LNCaP clone FGC (cell line): ENCODE data around the gene FZR1.

Experiments used
- DNase-seq: peaks from one replicate; pipeline ENCODE4 v3.0.0-alpha.2; 2011; ENCODE audit warnings: low read depth
- H3K4me3 ChIP-seq: 2 replicates; pipeline ENCODE4 v1.5.1; 2011; ENCODE audit warnings: mild to moderate bottlenecking, low read depth, low read length, control low read depth
- CTCF ChIP-seq: IDR thresholded peaks from 2 replicates; pipeline ENCODE4 v1.5.1; 2012; ENCODE audit warnings: mild to moderate bottlenecking; ENCODE audit not compliant: control insufficient read depth, insufficient read depth; ENCODE audit errors: extremely low read depth

FZR1 gene

DNA sequence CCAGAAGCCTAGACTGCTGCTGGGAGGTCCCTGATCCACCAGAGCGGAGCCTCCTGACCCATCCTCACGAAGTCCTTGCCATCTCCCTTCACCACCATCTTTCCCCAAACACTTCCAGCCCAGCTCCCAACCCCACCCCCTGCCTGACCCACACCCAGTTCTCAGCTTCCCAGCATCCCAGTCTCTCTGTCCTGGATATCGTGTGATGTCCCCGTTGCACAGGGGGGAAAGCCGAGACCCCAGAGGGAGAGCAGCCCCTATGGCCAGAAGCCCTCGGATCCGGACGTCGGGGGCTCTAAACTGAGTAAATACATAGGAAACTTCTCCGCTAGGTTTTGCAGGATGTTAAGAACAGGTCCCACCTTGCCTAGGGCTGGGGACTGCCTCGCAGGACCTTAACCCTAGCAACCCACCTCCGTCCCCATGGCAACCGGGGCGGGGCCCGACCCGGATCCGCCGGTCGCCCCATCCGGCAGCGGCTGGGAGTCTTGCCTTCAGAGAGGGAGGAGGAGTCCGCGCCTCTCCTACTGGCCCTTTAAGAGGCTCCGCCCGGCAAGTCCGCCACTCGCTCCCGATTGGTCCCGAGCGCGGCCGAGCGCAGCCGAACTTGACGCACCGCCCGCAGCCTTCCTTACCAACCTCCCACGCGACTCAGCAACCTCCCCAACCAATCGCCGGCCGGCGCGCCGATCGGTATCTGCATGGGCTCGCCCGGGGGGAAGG, 66.2 kb downstream of the FZR1 start:
- H3K4me3 ChIP-seq, result peak overlapping the region; percentile 62
- TF ChIP-seq CTCF, result no peak
- peak; percentile 99 for DNase-seq

- no peak for TF ChIP-seq CTCF
- H3K4me3 ChIP-seq, result peak within 1 kb of the TSS; percentile 99
- DNase-seq, result no peak
Measured at GRCh38 chr19:3572855-3573161, 66.7 kb downstream of the FZR1 start, which contains the start of gene HMG20B. Gene HMG20B (plus strand): TSS chr19:3572944. CDS start chr19:3573310, 366 bp downstream.

DNA sequence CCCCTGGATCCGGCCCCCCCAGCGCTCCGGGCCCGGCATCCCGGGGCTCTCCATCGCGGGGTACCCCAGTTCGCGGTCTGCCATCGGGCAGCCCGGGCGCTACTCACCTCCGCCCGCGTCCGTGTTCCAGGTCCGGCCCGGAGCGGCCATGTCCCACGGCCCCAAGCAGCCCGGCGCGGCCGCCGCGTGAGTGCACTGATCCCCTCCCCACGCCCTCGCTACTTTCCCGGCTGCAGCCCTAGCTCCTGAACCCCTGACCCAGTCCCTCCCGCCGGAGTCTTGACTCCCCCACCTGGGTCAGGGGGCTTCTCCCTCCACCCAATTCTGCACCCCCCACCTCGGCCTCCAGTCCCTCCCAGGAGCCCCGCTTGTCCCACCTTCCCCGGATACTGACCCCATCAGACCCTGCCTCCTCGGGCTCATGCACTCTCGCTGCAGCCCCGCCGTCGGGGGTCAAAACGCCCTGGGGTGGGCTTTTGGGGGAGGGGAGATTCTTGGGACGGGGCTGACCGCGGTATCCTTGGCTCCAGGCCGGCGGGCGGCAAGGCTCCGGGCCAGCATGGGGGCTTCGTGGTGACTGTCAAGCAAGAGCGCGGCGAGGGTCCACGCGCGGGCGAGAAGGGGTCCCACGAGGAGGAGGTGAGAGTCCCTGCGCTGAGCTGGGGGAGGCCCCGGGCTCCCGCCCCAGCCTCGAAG, 67.2 kb downstream of the FZR1 start:
- no peak for TF ChIP-seq CTCF
- H3K4me3 ChIP-seq, result peak overlapping the region; percentile 99
- no peak for DNase-seq

GRCh38 chr19:3573858-3574637, 67.9 kb downstream of the FZR1 start:
- no peak for TF ChIP-seq CTCF
- DNase-seq, result peak; percentile 89
- H3K4me3 ChIP-seq, result peak overlapping the region; percentile 99

DNA sequence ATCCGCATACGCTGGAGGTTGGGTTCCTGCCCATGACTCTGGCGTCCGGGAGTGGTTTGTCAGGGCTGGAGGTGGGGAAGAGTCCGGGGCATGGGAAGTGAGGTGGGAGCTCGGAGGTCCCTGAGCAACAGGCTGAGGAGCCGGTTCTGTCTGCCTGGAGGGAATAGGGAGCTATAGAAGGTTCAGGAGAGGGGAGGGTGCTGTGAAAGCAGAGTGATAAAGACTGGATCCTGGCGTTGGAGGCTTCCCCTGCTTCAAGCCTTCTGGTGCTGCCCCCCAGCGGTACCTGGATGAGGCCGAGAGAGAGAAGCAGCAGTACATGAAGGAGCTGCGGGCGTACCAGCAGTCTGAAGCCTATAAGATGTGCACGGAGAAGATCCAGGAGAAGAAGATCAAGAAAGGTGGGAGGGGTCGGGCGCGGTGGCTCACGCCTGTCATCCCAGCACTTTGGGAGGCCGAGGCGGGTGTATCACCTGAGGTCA, 69.2 kb downstream of the FZR1 start:
- no peak for TF ChIP-seq CTCF
- DNase-seq, result no peak
- H3K4me3 ChIP-seq, result no peak overlapping the region

DNA sequence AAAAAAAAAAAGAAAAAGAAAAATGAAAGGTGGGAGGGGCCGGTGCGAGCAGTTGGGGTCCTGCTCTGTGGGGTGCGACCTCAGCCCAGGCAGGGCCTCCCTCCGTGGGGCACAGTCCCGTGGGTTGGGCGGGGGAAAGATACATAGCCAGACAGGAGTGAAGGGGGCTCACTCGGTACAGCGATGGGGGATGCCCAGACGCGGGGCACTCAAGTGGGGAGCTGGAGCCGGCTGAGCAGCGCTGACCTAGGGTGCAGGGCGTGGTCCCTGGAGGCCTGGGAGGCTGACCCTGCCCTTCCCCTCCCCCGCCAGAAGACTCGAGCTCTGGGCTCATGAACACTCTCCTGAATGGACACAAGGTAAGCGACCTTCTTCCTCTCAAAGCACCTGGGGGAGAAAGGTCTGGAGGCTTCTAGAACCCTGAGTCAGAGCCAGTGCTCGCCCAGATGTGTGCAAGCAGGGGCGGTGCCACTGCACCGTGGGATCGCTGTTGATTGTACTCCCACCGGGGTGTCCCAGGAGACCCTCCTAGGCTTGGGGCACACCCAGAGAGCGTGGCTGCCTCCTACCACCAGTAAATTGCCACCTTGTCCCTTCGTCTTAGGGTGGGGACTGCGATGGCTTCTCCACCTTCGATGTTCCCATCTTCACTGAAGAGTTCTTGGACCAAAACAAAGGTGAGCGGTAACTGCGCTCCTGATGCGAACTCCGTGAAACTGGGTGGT, 70.0 kb downstream of the FZR1 start:
- H3K4me3 ChIP-seq, result no peak overlapping the region
- TF ChIP-seq CTCF, result no peak
- DNase-seq, result no peak
